GM12865 (cell line): Measurements from ENCODE around the gene TTR.

ENCODE experiments used
- DNase-seq: peaks from one replicate; pipeline ENCODE4 v3.0.0; 2010; ENCODE audit warnings: low read depth
- H3K4me3 ChIP-seq: 2 replicates; pipeline ENCODE4 v1.5.1; 2011; ENCODE audit warnings: mild to moderate bottlenecking, low read depth, low read length, control low read depth
- TF ChIP-seq, protein P1 (sequence below): IDR thresholded peaks from 2 replicates; pipeline ENCODE4 v1.5.1; 2011; ENCODE audit warnings: low read length, control low read depth, low read depth, inconsistent platforms; ENCODE audit not compliant: insufficient read depth; ENCODE audit errors: missing control alignments

TTR gene

GRCh38 chr18:31565782-31566512 is 25.7 kb upstream of the TTR start:
- DNase-seq, result no peak
- H3K4me3 ChIP-seq, result no peak overlapping the region
- TF ChIP-seq, protein P1, sequence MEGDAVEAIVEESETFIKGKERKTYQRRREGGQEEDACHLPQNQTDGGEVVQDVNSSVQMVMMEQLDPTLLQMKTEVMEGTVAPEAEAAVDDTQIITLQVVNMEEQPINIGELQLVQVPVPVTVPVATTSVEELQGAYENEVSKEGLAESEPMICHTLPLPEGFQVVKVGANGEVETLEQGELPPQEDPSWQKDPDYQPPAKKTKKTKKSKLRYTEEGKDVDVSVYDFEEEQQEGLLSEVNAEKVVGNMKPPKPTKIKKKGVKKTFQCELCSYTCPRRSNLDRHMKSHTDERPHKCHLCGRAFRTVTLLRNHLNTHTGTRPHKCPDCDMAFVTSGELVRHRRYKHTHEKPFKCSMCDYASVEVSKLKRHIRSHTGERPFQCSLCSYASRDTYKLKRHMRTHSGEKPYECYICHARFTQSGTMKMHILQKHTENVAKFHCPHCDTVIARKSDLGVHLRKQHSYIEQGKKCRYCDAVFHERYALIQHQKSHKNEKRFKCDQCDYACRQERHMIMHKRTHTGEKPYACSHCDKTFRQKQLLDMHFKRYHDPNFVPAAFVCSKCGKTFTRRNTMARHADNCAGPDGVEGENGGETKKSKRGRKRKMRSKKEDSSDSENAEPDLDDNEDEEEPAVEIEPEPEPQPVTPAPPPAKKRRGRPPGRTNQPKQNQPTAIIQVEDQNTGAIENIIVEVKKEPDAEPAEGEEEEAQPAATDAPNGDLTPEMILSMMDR, result no peak

GRCh38 chr18:31566576-31567306 is 24.9 kb upstream of the TTR start:
- DNase-seq, result no peak
- TF ChIP-seq, protein P1, result no peak
- no peak overlapping the region for H3K4me3 ChIP-seq

- no peak for DNase-seq
- H3K4me3 ChIP-seq, result no peak overlapping the region
- TF ChIP-seq, protein P1, result no peak
Observed at GRCh38 chr18:31572368-31572767, 19.3 kb upstream of the TTR start.

- H3K4me3 ChIP-seq, result no peak overlapping the region
- no peak for DNase-seq
- TF ChIP-seq, protein P1, result no peak
Observed at GRCh38 chr18:31573051-31573450, 18.6 kb upstream of the TTR start.

GRCh38 chr18:31574359-31574758 is 17.3 kb upstream of the TTR start:
- TF ChIP-seq, protein P1, result no peak
- no peak overlapping the region for H3K4me3 ChIP-seq
- no peak for DNase-seq

GRCh38 chr18:31575515-31576257 is 16.0 kb upstream of the TTR start:
- no peak overlapping the region for H3K4me3 ChIP-seq
- TF ChIP-seq, protein P1, result no peak
- DNase-seq, result no peak
